HepG2 (cell line): ENCODE measurements around the gene AMOT. TPM values are rescaled to one million over a fixed set of nuclear protein-coding genes. Genes with fewer than 3 reads are reported as not detected.

Experiments used
- ARHGAP35 ChIP-seq: sonication (generic); formaldehyde crosslinking; IDR thresholded peaks from 2 replicates; pipeline ENCODE4 v1.9.0; 2022; ENCODE audit warnings: mild to moderate bottlenecking, inconsistent platforms, moderate library complexity, missing genetic modification reagents, borderline replicate concordance
- ATF3 ChIP-seq: sonication (generic); formaldehyde crosslinking; IDR thresholded peaks from 2 replicates; pipeline ENCODE4 v1.4.0; 2020; ENCODE audit warnings: missing genetic modification reagents
- ATF7 ChIP-seq, 2 experiments: fragments of 450-650 bp in 1 of 2; sonication (generic) in 1 of 2; formaldehyde crosslinking in 1 of 2; IDR thresholded peaks; 2 replicates each; pipeline versions ENCODE4 v1.4.0 to v1.6.1; 2016 to 2020; ENCODE audit warnings: antibody characterized with exemption in 1 of 2, mild to moderate bottlenecking in 1 of 2, missing genetic modification reagents in 1 of 2
- PAXIP1 ChIP-seq: sonication (generic); formaldehyde crosslinking; conservative IDR thresholded peaks from 2 replicates; pipeline ENCODE4 v1.4.0; 2020; ENCODE audit warnings: mild to moderate bottlenecking, missing genetic modification reagents, moderate library complexity
- PRDM15 ChIP-seq: sonication (generic); formaldehyde crosslinking; IDR thresholded peaks from 2 replicates; pipeline ENCODE4 v1.4.0; 2020; ENCODE audit warnings: missing genetic modification reagents
- SMAD3 ChIP-seq: sonication (generic); formaldehyde crosslinking; IDR thresholded peaks from 2 replicates; pipeline ENCODE4 v1.4.0; 2020; ENCODE audit warnings: missing genetic modification reagents
- ZNF672 ChIP-seq: sonication (generic); formaldehyde crosslinking; IDR thresholded peaks from 2 replicates; pipeline ENCODE4 v1.8.1; 2022; ENCODE audit warnings: missing genetic modification reagents
- ZNF674 ChIP-seq: sonication (generic); formaldehyde crosslinking; IDR thresholded peaks from 2 replicates; pipeline ENCODE4 v1.5.0; 2020; ENCODE audit warnings: low read depth, mild to moderate bottlenecking, missing genetic modification reagents
- ZNF746 ChIP-seq: sonication (generic); formaldehyde crosslinking; IDR thresholded peaks from 2 replicates; pipeline ENCODE4 v1.8.0; 2022; ENCODE audit warnings: mild to moderate bottlenecking, missing genetic modification reagents
- polyA plus RNA-seq, 8 experiments: library from polyadenylated mRNA; depleted of rRNA in 3 of 8; stranded (reverse) in 7 of 8; unstranded in 1 of 8; fragments of >200 nt; fragmentation: Illumina TruSeq in 4 of 8; extraction: Trizol in 4 of 8; gene quantifications; 2 replicates each; pipeline versions ENCODE4 v1.2.1 to v1.2.3, GENCODE V29; 2011 to 2016; ENCODE audit warnings: low read depth in 4 of 8, missing spikeins in 1 of 8, mixed read lengths in 1 of 8; ENCODE audit not compliant: insufficient read depth in 1 of 8
- total RNA-seq, 5 experiments: library from RNA; depleted of rRNA; stranded (reverse); fragments of >200 nt; fragmentation: Illumina TruSeq; extraction: Trizol; gene quantifications; 2 replicates each; pipeline ENCODE4 v1.2.3, GENCODE V29; 2016; ENCODE audit warnings: low read depth in 1 of 5
- TF ChIP-seq, protein P1 (sequence below): sonication (generic); formaldehyde crosslinking; IDR thresholded peaks from 2 replicates; pipeline ENCODE4 v1.4.0; 2020; ENCODE audit warnings: missing genetic modification reagents

Gene AMOT
- total and polyA plus RNA-seq, 2 of the 13 experiments (the other 11 are each of a cell fraction or from before 2014, with no cell fraction given): 0.13 to 0.91 TPM

- TF ChIP-seq, protein P1, sequence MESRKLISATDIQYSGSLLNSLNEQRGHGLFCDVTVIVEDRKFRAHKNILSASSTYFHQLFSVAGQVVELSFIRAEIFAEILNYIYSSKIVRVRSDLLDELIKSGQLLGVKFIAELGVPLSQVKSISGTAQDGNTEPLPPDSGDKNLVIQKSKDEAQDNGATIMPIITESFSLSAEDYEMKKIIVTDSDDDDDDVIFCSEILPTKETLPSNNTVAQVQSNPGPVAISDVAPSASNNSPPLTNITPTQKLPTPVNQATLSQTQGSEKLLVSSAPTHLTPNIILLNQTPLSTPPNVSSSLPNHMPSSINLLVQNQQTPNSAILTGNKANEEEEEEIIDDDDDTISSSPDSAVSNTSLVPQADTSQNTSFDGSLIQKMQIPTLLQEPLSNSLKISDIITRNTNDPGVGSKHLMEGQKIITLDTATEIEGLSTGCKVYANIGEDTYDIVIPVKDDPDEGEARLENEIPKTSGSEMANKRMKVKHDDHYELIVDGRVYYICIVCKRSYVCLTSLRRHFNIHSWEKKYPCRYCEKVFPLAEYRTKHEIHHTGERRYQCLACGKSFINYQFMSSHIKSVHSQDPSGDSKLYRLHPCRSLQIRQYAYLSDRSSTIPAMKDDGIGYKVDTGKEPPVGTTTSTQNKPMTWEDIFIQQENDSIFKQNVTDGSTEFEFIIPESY (CRISPR knock-in tag): no peak
- TF ChIP-seq PAXIP1: no peak
- TF ChIP-seq ZNF672 (CRISPR knock-in tag): no peak
- no peak for TF ChIP-seq ARHGAP35
- TF ChIP-seq ZNF674 (CRISPR knock-in tag): no peak
- TF ChIP-seq ZNF746 (CRISPR knock-in tag): no peak
- TF ChIP-seq SMAD3 (CRISPR knock-in tag): no peak
- no peak for TF ChIP-seq PRDM15 (CRISPR knock-in tag)
- no peak for TF ChIP-seq ATF3 (CRISPR knock-in tag)
- TF ChIP-seq ATF7 (IDR thresholded peaks at IDR 0.05): no peak
- no peak for TF ChIP-seq ATF7 (CRISPR knock-in tag; IDR thresholded peaks at IDR 0.05)
Observed at GRCh38 chrX:112799425-112799824, 41.2 kb downstream of the AMOT start (continued).
